GM12801 (cell line): ENCODE measurements around the gene DYNC1LI1.

Experiments used
- TF ChIP-seq, protein P1 (sequence below): IDR thresholded peaks from one replicate; pipeline ENCODE4 v1.5.1; 2011; ENCODE audit warnings: control low read depth; ENCODE audit not compliant: insufficient read length; ENCODE audit errors: extremely low read depth

The DYNC1LI1 gene

DNA sequence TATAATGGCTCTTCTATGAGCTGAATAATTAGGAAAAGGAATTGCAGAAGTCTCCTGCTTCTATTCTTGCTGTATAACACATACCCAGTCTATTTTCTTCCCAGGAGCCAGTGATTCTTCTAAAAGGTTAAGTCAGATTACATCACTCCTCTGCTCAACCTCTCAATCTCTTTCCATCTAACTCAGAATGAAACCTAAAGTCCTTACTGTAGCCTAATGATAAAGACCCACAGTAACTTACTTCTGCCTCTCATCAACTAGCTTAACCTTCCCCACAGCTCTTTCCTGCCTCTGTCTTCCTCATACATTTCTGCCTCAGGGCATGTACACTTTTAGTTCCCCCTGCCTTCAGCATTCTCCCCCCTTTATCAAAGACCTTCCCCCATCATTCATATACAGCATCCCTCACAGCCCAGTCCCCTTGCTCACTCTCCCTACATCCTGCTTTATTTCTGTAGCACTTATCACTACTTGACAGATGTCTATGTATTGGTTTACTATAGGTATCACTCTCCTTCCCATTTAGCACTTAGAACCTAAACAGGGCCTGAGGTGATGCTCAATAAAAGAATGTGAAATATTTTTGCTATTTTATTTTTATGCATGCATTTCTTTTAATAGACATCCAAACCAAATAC is 39.5 kb downstream of the DYNC1LI1 start:
- TF ChIP-seq, protein P1, sequence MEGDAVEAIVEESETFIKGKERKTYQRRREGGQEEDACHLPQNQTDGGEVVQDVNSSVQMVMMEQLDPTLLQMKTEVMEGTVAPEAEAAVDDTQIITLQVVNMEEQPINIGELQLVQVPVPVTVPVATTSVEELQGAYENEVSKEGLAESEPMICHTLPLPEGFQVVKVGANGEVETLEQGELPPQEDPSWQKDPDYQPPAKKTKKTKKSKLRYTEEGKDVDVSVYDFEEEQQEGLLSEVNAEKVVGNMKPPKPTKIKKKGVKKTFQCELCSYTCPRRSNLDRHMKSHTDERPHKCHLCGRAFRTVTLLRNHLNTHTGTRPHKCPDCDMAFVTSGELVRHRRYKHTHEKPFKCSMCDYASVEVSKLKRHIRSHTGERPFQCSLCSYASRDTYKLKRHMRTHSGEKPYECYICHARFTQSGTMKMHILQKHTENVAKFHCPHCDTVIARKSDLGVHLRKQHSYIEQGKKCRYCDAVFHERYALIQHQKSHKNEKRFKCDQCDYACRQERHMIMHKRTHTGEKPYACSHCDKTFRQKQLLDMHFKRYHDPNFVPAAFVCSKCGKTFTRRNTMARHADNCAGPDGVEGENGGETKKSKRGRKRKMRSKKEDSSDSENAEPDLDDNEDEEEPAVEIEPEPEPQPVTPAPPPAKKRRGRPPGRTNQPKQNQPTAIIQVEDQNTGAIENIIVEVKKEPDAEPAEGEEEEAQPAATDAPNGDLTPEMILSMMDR: no peak

DNA sequence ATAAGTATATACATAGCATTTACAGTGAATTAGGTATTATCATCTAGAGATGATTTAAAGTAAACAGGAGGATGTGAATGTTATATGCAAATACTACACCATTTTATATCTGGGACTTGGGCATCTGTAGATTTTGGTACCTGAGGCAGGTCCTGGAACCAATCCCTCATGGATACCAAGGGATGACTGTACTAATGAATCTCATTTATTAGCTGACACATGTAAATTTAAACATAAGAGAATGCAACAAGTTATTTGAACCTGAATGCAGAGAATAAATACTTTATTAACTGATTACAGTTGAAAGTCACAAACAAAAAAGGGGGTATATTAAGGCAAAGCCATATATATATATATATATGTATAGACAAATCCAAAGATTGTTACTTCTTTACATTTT is 44.9 kb downstream of the DYNC1LI1 start:
- TF ChIP-seq, protein P1: no peak

DNA sequence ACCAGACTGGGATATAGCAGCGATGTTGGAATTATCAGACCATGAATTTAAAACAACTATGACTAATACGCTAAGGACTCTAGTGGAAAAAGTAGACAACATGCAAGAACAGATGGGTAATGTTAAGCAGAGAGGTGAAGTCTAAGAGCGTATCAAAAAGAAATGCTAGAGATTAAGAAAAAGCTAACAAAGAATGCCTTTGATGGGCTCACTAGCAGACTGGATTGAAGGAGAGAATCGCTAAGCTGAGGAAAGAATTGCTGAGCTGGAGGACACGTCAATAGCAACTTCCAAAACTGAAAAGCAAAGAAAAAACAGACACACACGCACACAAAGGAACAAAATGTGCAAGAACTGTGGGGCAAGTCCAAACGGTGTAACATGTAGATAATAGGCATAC is 48.0 kb downstream of the DYNC1LI1 start:
- TF ChIP-seq, protein P1: no peak

DNA sequence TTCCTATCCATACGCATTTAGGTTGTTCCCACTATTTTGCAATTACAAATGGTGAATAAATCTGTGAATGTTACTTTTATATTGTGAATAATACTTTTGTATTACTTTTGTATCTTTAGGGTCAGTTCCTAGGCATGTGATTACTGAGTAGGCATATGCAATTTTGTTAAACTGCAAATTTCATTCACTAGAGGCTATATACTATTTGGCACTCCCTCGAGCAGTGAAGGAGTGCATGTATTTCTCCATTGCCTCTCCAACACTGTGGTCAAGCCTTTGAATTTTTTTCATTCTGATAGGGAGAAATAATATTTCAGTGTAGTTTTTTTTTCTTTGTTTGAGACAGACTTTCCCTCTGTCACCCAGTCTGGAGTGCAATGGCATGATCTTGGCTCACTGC is 59.7 kb downstream of the DYNC1LI1 start:
- TF ChIP-seq, protein P1: no peak

DNA sequence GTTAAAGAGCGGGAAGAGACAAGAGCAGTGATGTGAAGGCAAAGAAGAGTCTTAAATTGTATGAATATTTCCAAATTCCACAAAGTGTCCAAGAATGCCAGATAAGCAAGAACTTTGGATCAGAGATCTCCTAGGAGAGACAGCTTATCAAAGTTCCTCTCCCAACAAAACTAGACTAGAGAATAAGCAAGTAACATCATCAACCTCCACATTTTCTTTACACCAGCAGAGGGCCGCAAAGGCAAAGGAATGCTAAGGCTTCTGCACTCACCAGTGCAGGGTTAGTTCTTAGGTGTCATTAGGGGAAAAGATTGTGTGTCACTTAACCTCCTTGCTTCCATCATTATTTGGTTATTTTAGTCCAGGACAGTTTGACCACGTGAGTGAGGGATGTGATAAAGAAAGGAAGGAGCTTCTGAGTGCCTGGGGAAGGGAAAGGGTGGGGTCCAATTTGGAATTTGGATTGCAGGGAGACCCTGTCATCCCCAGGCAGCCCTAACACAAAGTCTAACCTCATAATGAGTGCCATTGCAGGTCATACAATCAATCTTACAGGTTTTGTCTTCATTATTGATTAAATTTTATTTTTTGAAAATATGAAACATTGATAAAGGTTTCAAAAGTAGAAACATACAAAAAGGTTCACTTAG is 60.5 kb downstream of the DYNC1LI1 start:
- TF ChIP-seq, protein P1: no peak

DNA sequence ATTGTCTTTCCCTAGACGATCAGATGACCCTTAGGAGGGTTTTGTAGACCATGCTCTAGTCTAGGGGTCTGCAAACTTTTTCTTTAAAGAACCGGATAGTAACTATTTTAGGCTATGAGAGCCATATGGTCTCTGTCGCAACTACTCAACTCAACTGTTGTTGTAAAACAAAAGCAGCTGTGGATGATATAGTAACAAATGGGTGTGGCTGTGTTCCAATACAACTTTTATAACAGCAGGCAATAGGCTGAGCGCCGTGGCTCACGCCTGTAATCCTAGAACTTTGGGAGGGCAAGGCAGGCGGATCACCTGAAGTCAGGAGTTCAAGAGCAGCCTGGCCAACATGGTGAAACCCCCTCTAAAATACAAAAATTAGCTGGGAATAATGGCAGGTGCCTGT is 61.9 kb downstream of the DYNC1LI1 start:
- TF ChIP-seq, protein P1: no peak

DNA sequence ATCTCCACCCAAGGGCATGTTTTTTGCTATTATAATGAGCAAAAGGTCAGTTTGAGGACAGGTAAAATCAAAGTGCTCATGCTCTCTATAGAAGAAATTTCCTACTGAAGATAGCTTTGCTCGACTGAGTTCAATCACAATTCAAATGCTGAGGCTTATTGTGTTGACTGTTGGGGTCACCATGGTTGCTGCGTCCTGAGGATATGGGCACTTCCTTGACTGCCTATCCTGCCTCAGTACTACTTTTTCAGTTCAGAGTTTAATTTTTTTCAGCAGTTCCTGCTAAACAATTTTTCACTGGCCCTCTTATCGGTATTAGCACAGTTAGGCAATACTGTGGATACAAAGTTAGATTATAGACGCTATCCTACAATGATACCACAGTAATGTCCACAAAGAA is 64.2 kb downstream of the DYNC1LI1 start:
- TF ChIP-seq, protein P1: no peak
